Liver (tissue), 9 donors: ENCODE data around the gene ACTL10. TPM values are rescaled to one million over a fixed set of nuclear protein-coding genes. Genes with fewer than 3 reads are reported as not detected.

Experiments
- DNase-seq: peaks from one replicate; pipeline ENCODE4 v3.0.0-alpha.2; 2017; ENCODE audit warnings: low spot score
- H3K27ac ChIP-seq, 2 donors: one replicate each; pipeline ENCODE4 v1.7.0; 2013; ENCODE audit warnings: inconsistent platforms in 2 of 2, low read length in 2 of 2, control low read depth in 1 of 2, low read depth in 1 of 2, mild to moderate bottlenecking in 1 of 2
- H3K27me3 ChIP-seq, 4 donors: one replicate each; pipeline versions ENCODE4 v1.6.1 to v1.7.0; 2013; ENCODE audit warnings: low read length in 3 of 4, inconsistent platforms in 1 of 4, mild to moderate bottlenecking in 1 of 4, moderate library complexity in 1 of 4; ENCODE audit not compliant: control insufficient read depth in 4 of 4, insufficient read depth in 4 of 4
- H3K36me3 ChIP-seq, 4 donors: one replicate each; pipeline versions ENCODE4 v1.6.1 to v1.7.0; 2013; ENCODE audit warnings: low read length in 3 of 4, mild to moderate bottlenecking in 3 of 4, low read depth in 1 of 4, moderate library complexity in 1 of 4; ENCODE audit not compliant: control insufficient read depth in 4 of 4, insufficient read depth in 3 of 4
- H3K4me1 ChIP-seq, 4 donors: one replicate each; pipeline versions ENCODE4 v1.6.1 to v1.7.0; 2013; ENCODE audit warnings: low read length in 3 of 4, mild to moderate bottlenecking in 3 of 4, moderate library complexity in 1 of 4; ENCODE audit not compliant: control insufficient read depth in 4 of 4, insufficient read depth in 4 of 4
- H3K4me3 ChIP-seq, 3 donors: one replicate each; pipeline versions ENCODE4 v1.6.1 to v1.7.0; 2013; ENCODE audit warnings: low read length in 3 of 3, control low read depth in 1 of 3, low read depth in 1 of 3, mild to moderate bottlenecking in 1 of 3
- H3K9ac ChIP-seq, 2 donors: one replicate each; pipeline ENCODE4 v1.7.0; 2013; ENCODE audit warnings: low read length in 2 of 2, mild to moderate bottlenecking in 2 of 2, moderate library complexity in 2 of 2, control low read depth in 1 of 2, low read depth in 1 of 2
- H3K9me3 ChIP-seq, 4 donors: one replicate each; pipeline versions ENCODE4 v1.6.1 to v1.7.0; 2013; ENCODE audit warnings: low read length in 3 of 4; ENCODE audit not compliant: control insufficient read depth in 4 of 4
- ATF3 ChIP-seq: IDR thresholded peaks from 2 replicates; pipeline ENCODE4 v1.6.1; 2016; ENCODE audit warnings: antibody characterized with exemption
- CTCF ChIP-seq: fragments of 150-350 bp; IDR thresholded peaks from 2 replicates; pipeline ENCODE4 v1.5.1; 2017; ENCODE audit warnings: improper control_type of control experiment, low read depth, low read length; ENCODE audit not compliant: missing input control
- EGR1 ChIP-seq, 2 donors: IDR thresholded peaks; 2 replicates each; pipeline ENCODE4 v1.6.1; 2016 to 2018; ENCODE audit warnings: antibody characterized with exemption in 2 of 2, low read depth in 2 of 2
- FOXA1 ChIP-seq: IDR thresholded peaks from 2 replicates; pipeline ENCODE4 v1.6.1; 2016; ENCODE audit warnings: antibody characterized with exemption
- FOXA2 ChIP-seq: IDR thresholded peaks from 2 replicates; pipeline ENCODE4 v1.6.1; 2016; ENCODE audit warnings: antibody characterized with exemption
- GABPA ChIP-seq, 2 donors: IDR thresholded peaks in 1 of 2; conservative IDR thresholded peaks in 1 of 2; 2 replicates each; pipeline ENCODE4 v1.6.1; 2016; ENCODE audit warnings: antibody characterized with exemption in 2 of 2, mild to moderate bottlenecking in 1 of 2, moderate library complexity in 1 of 2
- HNF4A ChIP-seq, 2 donors: conservative IDR thresholded peaks; 2 replicates each; pipeline ENCODE4 v1.6.1; 2016; ENCODE audit warnings: antibody characterized with exemption in 2 of 2, mild to moderate bottlenecking in 2 of 2
- HNF4G ChIP-seq: IDR thresholded peaks from 2 replicates; pipeline ENCODE4 v1.6.1; 2016; ENCODE audit warnings: antibody characterized with exemption
- JUND ChIP-seq, 2 donors: IDR thresholded peaks; 2 replicates each; pipeline ENCODE4 v1.6.1; 2016; ENCODE audit warnings: antibody characterized with exemption in 2 of 2
- MAX ChIP-seq: IDR thresholded peaks from 2 replicates; pipeline ENCODE4 v1.6.1; 2016; ENCODE audit warnings: antibody characterized with exemption
- NR2F2 ChIP-seq: IDR thresholded peaks from 2 replicates; pipeline ENCODE4 v1.6.1; 2016; ENCODE audit warnings: antibody characterized with exemption
- RAD21 ChIP-seq, 2 donors: IDR thresholded peaks; 2 replicates each; pipeline ENCODE4 v1.6.1; 2016; ENCODE audit warnings: antibody characterized with exemption in 2 of 2, mild to moderate bottlenecking in 2 of 2
- REST ChIP-seq: IDR thresholded peaks from 2 replicates; pipeline ENCODE4 v1.6.1; 2016; ENCODE audit warnings: antibody characterized with exemption, mild to moderate bottlenecking
- RXRA ChIP-seq, 2 donors: IDR thresholded peaks; 2 replicates each; pipeline ENCODE4 v1.6.1; 2017 to 2018; ENCODE audit warnings: antibody characterized with exemption in 2 of 2, mild to moderate bottlenecking in 1 of 2
- SP1 ChIP-seq: IDR thresholded peaks from 2 replicates; pipeline ENCODE4 v1.6.1; 2018; ENCODE audit warnings: antibody characterized with exemption, mild to moderate bottlenecking
- TAF1 ChIP-seq: conservative IDR thresholded peaks from 2 replicates; pipeline ENCODE4 v1.6.1; 2016; ENCODE audit warnings: antibody characterized with exemption, mild to moderate bottlenecking
- YY1 ChIP-seq: IDR thresholded peaks from 2 replicates; pipeline ENCODE4 v1.6.1; 2016; ENCODE audit warnings: antibody characterized with exemption, mild to moderate bottlenecking
- ZBTB33 ChIP-seq: IDR thresholded peaks from 2 replicates; pipeline ENCODE4 v1.6.1; 2016; ENCODE audit warnings: antibody characterized with exemption
- WGBS: extraction: QIAGEN DNeasy Blood & Tissue Kit; methylation state at CpG from one replicate; pipeline ENCODE4 v1.1.7; 2013; 5-methylcytosine and 5-hydroxymethylcytosine counted together
- polyA plus RNA-seq, 2 donors: library from polyadenylated mRNA; stranded (reverse) in 1 of 2; unstranded in 1 of 2; fragments of 200-250 nt in 1 of 2; fragments of >200 nt in 1 of 2; fragmentation: Nextera tagmentation in 1 of 2; extraction: Ambion mirVana in 1 of 2; gene quantifications; one replicate each; pipeline versions ENCODE4 v1.2.1 to v1.2.3, GENCODE V29; 2013 to 2015
- total RNA-seq, 2 donors: library from RNA; depleted of rRNA; stranded (reverse); fragments of >200 nt; gene quantifications; one replicate each; pipeline ENCODE4 v1.2.3, GENCODE V29; 2014
- donor health status: healthy.
- donor health status: healthy.
- donor health status: healthy.
- donor health status: healthy.
- donor health status: healthy.

ACTL10 gene
- under 1 TPM; 0.33 to 0.50 TPM for total RNA-seq
- polyA plus RNA-seq = under 1 TPM; 0.10 to 0.37 TPM

GRCh38 chr20:33666293-33667244 is at the start of gene ACTL10:
ACTL10 (plus strand) TSS chr20:33666943; CDS start chr20:33667498, 555 bp downstream.
- 19% methylated on average over 50 of the region's 50 CpGs for WGBS
- H3K27ac ChIP-seq = peak within 1 kb of the TSS; percentile 70 to 75
- H3K4me1 ChIP-seq = peaks cover 3 to 48% (median 21%) of the 10 kb centered on the region in 4 donors
- H3K27me3 ChIP-seq = no peaks in the 10 kb centered on the region
- peak within 1 kb of the TSS; percentile 49 to 64 (median 56) for H3K4me3 ChIP-seq
- peak; percentile 92 for DNase-seq
- TF ChIP-seq HNF4A (conservative IDR thresholded peaks at IDR 0.05) (peak; percentile 20 to 28), ATF3 (no peak), RAD21 (IDR thresholded peaks at IDR 0.05) (peak in 1 of 2 donors; percentile 58), MAX (no peak), FOXA2 (no peak), YY1 (peak; percentile 68), FOXA1 (peak; percentile 11), CTCF (peak; percentile 11), REST (peak; percentile 52), RXRA (IDR thresholded peaks at IDR 0.05) (peak in 1 of 2 donors; percentile 39), SP1 (peak; percentile 70), GABPA (IDR thresholded peaks at IDR 0.05 in 1 of 2, conservative IDR thresholded peaks at IDR 0.05 in 1 of 2) (peak in 1 of 2 donors; percentile 22), JUND (IDR thresholded peaks at IDR 0.05) (no peak), EGR1 (IDR thresholded peaks at IDR 0.05; ENCODE audit: low read depth in 2 of 2) (no peak), NR2F2 (peak; percentile 31), TAF1 (no peak), HNF4G (no peak), ZBTB33 (no peak)
- H3K36me3 ChIP-seq = peaks cover 0 to 4% (median 0%) of the 10 kb centered on the region in 4 donors
- H3K9ac ChIP-seq = peak within 1 kb of the TSS in 1 of 2 donors; percentile 52
- H3K9me3 ChIP-seq = no peaks in the 10 kb centered on the region
